Stimulated activated CD4-positive, alpha-beta T cell treated with anti-CD3 and anti-CD28 coated beads, Interleukin-1b, Interleukin-23, amount 100 ng/mL, for 1 hour (primary cell): ENCODE data around the gene PDHB.
"Not testable (repeated sequence)": the region's sequence is repeated elsewhere in the genome, so short reads cannot be mapped to it uniquely, and the experiment has no call there.

Source experiments
- DNase-seq, 2 donors: peaks; one replicate each; pipeline ENCODE4 v3.0.0-alpha.2; 2020; ENCODE audit warnings: low read depth in 2 of 2

PDHB gene

DNA sequence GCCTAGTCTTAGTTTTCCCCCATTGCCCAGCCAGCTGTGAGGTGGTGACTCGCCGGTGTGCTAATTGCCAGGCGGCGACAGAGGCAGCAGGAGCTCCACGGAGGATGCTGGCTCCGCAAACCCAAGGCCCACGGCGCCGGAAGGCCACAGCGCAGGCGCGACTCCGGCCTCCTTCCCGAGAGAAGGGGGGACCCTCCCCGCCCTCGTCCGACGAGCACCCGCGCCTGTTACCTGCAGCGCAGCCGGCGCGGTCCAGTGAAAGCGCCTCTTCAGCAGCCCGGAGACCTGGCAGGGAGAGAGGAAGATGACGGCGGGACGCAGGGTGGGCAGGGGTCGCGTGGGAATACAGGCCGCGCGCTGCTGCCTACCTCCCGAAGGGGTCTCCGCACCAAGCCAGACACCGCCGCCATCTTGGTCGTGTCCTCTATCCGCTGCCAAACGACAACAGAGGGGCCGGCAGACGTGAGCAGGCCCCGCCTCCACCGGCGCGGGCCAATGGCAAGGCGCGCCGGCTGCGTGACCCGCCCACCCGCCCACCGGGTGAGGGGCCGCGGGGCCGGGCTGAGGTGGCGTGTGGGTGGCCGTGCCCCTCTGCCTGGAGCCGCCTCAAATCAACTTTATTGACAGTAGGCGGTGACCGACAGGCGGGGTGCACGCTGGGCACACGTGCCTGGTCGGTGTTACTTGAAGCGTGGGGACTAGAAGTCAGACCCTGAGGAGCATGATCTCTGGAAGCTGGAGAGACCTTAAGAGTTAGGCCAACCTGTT is at the start of gene PDHB:
Gene PDHB (minus strand): TSS at position 433 of the 768 bp plus-strand sequence. CDS start 23 bp downstream, at position 410.
- peak; percentile 72 to 74 for DNase-seq

GRCh38 chr3:58482917-58483636 is 49.4 kb upstream of the PDHB start:
- DNase-seq = no peak

DNA sequence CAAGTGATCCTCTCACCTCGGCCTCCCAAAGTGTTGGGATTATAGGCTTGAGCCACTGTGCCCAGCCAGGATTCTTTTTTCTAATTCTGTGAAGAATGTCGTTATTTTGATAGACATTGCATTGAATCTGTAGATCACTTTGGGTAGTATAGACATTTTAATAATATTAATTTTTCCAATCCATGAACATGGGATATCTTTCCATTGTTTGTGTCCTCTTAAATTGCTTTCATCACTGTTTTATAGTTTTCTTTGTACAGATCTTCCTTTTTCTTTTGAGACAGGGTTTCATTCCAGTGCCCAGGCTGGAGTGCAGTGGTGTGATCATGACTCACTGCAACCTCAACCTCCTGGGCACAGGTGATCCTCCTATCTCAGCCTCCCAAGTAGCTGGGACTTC is 46.7 kb upstream of the PDHB start:
- no peak for DNase-seq

GRCh38 chr3:58478781-58479180 is 45.1 kb upstream of the PDHB start:
- no peak for DNase-seq

DNA sequence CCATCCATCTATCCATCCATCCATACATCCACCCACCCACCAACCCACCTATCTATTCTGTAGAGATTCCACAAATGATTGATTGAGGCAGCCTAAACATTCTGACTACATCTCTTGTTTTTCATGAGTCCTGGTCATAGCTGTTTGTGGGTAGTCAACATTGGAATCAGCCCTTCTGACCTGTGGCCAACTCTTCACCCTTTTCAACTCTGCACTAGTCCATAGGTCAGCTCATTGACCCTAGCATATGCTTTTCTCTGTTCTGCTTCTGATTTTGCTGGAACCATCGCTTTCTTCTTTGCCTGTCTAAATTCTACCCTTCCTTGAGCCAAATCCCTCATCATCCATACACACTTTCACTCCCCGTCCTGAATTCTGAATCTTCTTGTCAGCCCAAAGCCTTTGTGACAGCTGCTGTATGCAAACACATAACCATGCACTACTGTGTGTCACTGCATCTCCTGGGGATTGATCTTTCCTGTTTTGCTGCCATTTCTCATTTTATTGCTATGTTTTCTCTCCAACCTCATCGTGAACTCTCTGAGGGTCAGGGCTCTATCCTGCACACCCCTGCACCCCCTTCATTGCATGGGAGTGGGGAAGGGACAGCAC is 41.4 kb upstream of the PDHB start:
- no peak for DNase-seq

DNA sequence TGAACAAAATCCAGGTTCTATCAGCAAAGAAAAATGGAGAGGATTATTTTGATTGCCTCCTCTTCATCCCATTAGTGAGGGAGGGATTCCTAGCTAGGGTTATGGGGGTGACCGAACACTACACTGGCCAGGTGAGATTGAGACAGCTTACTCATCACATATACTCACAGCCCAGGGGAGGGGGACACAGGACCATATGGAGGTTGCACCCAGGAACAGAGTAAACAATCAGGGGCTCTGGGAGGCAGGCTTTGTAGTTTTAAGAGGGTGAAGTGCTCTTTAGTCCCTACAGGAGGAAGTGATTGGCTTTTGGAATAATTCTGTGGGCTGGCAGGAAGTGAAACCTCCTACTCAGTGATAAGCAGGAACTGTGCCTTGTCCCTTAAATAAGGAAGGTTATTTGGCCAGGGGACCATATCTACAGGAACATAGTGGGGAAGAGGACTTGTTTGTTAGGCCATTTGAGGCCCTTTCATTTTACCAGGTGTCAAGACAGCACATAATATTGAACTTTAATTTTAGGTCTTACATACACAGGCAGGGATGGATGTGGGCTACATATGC is 40.8 kb upstream of the PDHB start:
- DNase-seq = no peak

- no peak for DNase-seq
Measured at GRCh38 chr3:58473275-58473674, 39.6 kb upstream of the PDHB start.

DNA sequence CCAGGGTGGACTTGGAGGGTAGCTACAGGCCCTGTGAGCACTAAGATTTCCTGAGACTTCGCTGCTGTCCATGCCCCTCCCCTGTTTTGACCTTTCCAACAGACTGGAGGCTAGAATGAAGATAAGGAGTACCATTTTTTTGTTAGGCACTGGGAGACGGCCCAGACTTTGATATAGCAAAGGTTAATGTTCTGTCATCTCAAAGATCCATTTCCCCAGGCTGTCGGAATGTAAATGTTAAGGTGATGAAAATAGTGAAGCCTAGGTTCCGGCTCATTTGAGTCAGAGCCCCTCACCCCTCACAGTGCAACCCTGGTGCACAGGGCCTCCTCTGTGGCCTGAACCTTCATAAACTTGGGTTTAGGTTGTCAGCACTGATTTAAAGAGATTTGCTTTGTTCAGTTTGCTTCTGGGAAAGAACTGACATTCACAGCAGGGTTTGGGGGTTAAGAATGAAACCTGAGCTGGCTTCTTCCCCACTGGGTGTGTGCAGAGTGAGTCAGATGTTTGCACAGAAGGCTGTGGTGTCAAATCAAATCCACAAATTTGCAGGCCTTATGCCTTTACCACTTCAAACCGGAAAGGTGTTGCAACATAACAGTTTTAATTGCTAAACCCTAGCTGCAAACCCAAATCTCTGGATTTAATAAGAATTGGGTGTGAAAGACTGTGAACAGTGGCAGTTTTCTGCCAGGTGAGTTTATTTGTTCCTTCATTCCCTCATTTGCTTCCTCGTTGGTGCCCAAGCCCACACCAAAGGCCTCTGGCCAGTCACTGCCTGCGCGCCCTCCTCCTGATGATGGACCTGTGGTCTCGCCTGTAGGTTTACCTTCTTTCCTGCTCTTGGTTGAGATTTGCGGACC is 37.6 kb upstream of the PDHB start:
- DNase-seq = no peak

GRCh38 chr3:58470363-58471024 is 36.9 kb upstream of the PDHB start:
- no peak for DNase-seq

DNA sequence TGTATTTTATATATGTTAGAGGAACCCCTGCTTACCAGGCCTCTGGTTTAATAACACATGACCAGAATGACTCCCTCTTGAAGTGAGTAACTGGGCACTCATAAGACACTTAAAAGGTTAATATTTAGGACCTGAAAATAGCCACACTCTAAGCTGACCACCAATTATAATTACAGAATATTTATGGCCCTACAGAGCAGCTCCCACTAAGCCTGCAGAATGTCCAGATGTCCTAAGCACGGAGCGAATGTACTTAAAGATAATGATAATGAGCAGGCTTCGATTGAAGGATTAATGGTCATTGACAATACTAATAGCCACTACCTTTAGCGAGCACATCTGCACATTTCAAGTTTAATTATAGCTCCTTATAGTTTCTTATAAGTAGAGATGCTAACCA is 35.5 kb upstream of the PDHB start:
- DNase-seq = no peak

DNA sequence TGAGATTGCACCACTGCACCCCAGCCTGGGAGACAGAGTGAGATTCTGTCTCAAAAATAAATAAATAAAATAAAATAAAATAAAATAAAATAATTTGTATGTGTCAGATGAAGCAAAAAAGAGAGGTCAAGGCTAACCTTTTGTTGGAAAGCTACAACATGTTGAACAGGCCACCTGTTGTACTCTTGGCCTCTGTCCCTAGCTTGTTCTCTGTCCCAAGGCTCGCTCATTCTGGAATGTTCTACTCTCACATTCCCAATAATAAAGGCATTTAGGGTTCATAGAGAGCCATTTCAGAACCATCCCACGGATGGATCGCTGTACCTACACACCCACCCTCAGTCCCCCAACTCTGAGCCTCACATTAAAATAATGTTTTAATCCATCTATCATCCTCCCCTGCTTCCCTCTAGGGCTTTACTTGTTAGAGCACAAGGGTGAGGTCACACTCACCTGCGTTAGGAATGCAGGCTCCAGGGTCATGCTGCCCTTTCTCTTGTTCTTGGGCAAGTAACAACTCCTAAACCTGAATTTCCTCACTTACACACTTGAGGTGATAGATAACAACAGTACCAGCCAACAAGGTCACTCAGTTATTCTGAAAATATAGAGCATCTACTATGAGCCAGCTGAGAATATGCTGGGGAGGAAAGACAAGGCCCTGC is 33.4 kb upstream of the PDHB start:
- no peak for DNase-seq

DNA sequence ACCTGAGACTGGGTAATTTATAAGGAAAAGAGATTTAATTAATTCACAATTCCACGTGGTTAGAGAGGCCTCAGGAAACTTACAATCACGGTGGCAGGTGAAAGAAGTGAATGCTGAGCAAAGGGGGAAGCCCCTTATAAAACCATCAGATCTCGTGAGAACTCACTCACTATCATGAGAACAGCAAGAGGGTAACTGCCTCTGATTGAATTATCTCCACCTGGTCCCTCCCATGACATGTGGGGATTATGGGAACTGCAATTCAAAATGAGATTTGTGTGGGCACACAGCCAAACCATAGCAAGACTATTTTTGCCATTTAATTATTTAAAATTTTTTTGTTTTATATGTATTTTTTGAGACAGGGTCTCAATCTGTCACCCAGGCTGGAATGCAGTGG is 31.2 kb upstream of the PDHB start:
- DNase-seq = no peak

GRCh38 chr3:58463942-58464271 is 30.3 kb upstream of the PDHB start:
- DNase-seq = no peak

DNA sequence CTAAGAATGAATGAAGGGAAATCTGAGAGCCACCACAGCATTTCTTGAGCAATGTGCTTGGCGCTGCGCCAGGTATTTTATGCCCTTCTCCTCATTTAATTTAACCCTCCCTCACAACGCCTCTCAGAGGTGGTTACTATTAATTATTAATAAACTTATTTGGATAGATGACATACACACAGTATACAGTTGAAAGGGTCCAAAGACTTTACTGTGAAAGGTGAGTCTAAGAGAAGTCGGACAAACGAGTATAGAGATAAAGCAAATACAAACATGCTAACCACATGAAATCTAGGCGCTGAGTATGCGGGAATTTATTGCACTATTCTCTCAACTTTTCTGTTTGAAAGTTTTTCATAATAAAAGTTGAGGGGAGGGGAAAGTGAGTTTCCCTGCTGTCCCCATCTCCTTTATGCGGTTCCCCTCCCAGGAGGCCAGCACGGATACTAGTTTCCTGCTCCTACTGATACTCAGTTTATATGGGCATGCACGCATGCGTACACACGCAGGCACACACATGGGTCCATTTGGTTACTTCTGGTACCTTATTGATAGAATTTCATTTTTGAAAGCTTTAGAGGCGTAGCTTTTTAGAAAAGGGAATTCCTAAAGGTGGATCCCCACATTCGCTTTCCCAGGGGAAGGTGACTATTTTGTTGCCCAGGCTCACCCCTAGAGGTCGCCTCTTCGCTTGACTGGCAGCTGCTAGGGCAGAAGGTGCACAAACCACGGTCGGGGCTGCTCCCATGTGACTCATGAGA is 29.7 kb upstream of the PDHB start:
- peak; percentile 36 to 43 for DNase-seq

DNA sequence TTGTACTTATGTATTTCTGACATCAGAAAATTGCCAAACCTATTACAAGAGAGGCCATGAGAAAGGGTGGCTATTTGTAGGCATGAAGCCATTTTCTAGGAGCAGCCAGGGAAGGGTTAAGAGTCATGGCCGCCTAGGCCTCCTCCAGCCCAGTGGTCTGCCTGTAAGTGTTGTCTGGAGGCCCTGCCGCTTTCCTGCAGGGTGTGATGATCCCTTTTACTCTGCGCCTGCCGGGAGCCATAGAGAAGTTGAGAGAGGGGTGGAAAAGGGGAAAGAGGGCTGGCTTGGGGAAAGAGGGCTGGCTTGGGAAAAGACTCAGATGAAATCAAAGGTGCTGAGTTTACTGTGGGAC is 29.2 kb upstream of the PDHB start:
- DNase-seq = no peak

GRCh38 chr3:58459160-58459559 is 25.5 kb upstream of the PDHB start:
- no peak for DNase-seq

DNA sequence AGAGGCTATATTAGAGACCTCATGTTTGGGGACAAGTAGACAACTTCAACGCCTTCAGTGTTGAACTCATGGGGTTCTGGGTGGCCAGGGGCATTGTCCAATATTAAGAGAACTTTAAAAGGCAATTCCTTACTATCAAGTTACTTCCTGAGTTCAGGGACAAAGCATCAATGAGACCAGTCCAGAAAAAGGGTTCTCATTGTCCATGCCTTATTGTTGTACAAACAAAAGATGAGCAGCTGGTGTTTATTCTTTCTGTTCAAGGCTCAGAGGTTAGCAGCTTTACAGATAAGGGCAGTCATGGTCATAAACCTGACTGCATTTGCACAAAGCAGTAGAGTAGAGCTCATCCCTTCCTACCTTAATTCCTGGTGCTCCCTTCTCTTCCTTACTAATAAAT is 18.5 kb upstream of the PDHB start:
- no peak for DNase-seq

GRCh38 chr3:58441514-58442450 is 8.2 kb upstream of the PDHB start:
- DNase-seq = no peak

DNA sequence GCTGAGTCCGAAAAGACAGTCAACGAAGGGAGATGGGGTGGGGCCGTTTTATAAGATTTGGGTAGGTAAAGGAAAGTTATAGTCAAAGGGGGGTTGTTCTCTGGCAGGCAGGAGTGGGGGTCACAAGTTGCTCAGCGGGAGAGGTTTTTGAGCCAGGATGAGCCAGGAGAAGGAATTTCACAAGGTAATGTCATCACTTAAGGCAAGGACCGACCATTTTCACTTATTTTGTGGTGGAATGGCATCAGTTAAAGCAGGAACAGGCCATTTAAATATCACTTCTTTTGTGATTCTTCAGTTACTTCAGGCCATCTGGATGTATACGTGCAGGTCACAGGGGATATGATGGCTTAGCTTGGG is 7.3 kb upstream of the PDHB start:
- DNase-seq = not testable (repeated sequence)
